Caco-2 (cell line): ENCODE results near the gene CATSPER1. TPM values are rescaled to one million over a fixed set of nuclear protein-coding genes. Genes with fewer than 3 reads are reported as not detected.

ENCODE experiments used
- BruUV-seq: library from RNA; stranded (reverse); fragments of 400-500 nt; replicated peaks from 2 replicates; lab custom pipeline; 2021; lab: Mats Ljungman, UMichigan
- CTCF ChIA-PET: fragments of 300-600 bp; sonication (Branson Sonifier 250); formaldehyde crosslinking; loops from one replicate; lab custom pipeline; 2022; ENCODE audit warnings: antibody characterized with exemption; lab: Charles Lee
- POLR2A ChIA-PET: fragments of 300-600 bp; sonication (Branson Sonifier 250); formaldehyde crosslinking; loops from one replicate; lab custom pipeline; 2022; ENCODE audit warnings: antibody characterized with exemption; lab: Charles Lee
- DNase-seq, 2 experiments: peaks; one replicate each; pipeline versions ENCODE4 v3.0.0 to v3.0.0-alpha.2; 2020 to 2022
- H3K27me3 ChIP-seq: replicated peaks from 2 replicates; pipeline ENCODE4 v1.6.0; 2011; ENCODE audit warnings: low read length; ENCODE audit not compliant: control insufficient read depth, insufficient read depth
- H3K36me3 ChIP-seq: 2 replicates; pipeline ENCODE4 v1.5.1; 2011; ENCODE audit warnings: low read length; ENCODE audit not compliant: control insufficient read depth, insufficient read depth
- H3K4me1 ChIP-seq: fragments of 250-450 bp; sonication (Bioruptor Pico); 2 replicates; pipeline ENCODE4 v1.5.1; 2020; ENCODE audit warnings: mild to moderate bottlenecking
- H3K4me3 ChIP-seq: 2 replicates; pipeline ENCODE4 v1.5.1; 2011; ENCODE audit warnings: low read depth, mild to moderate bottlenecking, control low read depth, low read length
- H3K9me3 ChIP-seq: fragments of 250-450 bp; sonication (Bioruptor Pico); 2 replicates; pipeline ENCODE4 v1.5.1; 2020; ENCODE audit warnings: mild to moderate bottlenecking, moderate library complexity
- H3K27ac Mint-ChIP-seq: one replicate; pipeline ENCODE4 v1.8.0; 2022; ENCODE audit warnings: mixed read lengths; ENCODE audit not compliant: unreplicated experiment
- H3K27me3 Mint-ChIP-seq: one replicate; pipeline ENCODE4 v1.8.0; 2022; ENCODE audit warnings: mixed read lengths; ENCODE audit not compliant: insufficient read depth, unreplicated experiment
- H3K36me3 Mint-ChIP-seq: one replicate; pipeline ENCODE4 v1.8.0; 2022; ENCODE audit warnings: mild to moderate bottlenecking, mixed read lengths; ENCODE audit not compliant: insufficient read depth, unreplicated experiment
- H3K4me1 Mint-ChIP-seq: one replicate; pipeline ENCODE4 v1.8.0; 2022; ENCODE audit warnings: low read depth, mixed read lengths; ENCODE audit not compliant: unreplicated experiment
- H3K4me3 Mint-ChIP-seq: one replicate; pipeline ENCODE4 v1.8.0; 2022; ENCODE audit warnings: mild to moderate bottlenecking, moderate library complexity, mixed read lengths; ENCODE audit not compliant: unreplicated experiment
- H3K9me3 Mint-ChIP-seq: one replicate; pipeline ENCODE4 v1.8.0; 2022; ENCODE audit warnings: mixed read lengths; ENCODE audit not compliant: unreplicated experiment
- CTCF ChIP-seq, 2 experiments: fragments of 200-600 bp in 1 of 2; IDR thresholded peaks; 1 replicate in 1 of 2; 2 replicates in 1 of 2; pipeline versions ENCODE4 v1.5.1 to v1.8.0; 2011 to 2022; ENCODE audit warnings: antibody characterized with exemption in 1 of 2, control low read depth in 1 of 2, inconsistent platforms in 1 of 2, low read depth in 1 of 2, low read length in 1 of 2, mild to moderate bottlenecking in 1 of 2, moderate library complexity in 1 of 2; ENCODE audit not compliant: insufficient read depth in 1 of 2, severe bottlenecking in 1 of 2, unreplicated experiment in 1 of 2
- intact Hi-C: fragments of 100-400 bp; cut with micrococcal nuclease; formaldehyde crosslinking; loops from one replicate; pipeline ENCODE4 v1.10.0; 2022; ENCODE audit not compliant: unreplicated experiment
- total RNA-seq: library from RNA; stranded (reverse); gene quantifications from 2 replicates; pipeline ENCODE4 v1.2.3, GENCODE V29; 2022

Gene CATSPER1
- total RNA-seq, 1 experiment from 2014 or later, result not detected

GRCh38 chr11:65973439-65974110 lies 52.7 kb downstream of the CATSPER1 start:
- POLR2A ChIA-PET, result no interaction called here
- BruUV-seq, result no TSS peak
- Mint-ChIP-seq H3K36me3 (peaks cover 77% of the 10 kb centered on the region), H3K4me1 (no peaks in the 10 kb centered on the region), H3K4me3 (no peak overlapping the region), H3K27me3 (no peaks in the 10 kb centered on the region), H3K27ac (no peak overlapping the region), H3K9me3 (no peaks in the 10 kb centered on the region)
- no peaks in the 10 kb centered on the region for H3K27me3 ChIP-seq
- no peaks in the 10 kb centered on the region for H3K9me3 ChIP-seq
- CTCF ChIA-PET, result interaction anchor here (0.7 to 1.2 kb wide), 2 partner anchors 67 to 85 kb away, joined by 3 to 5 read pairs; partner anchors contain the start of gene FIBP
- no peaks in the 10 kb centered on the region for H3K36me3 ChIP-seq
- H3K4me3 ChIP-seq, result no peak overlapping the region
- H3K4me1 ChIP-seq, result no peaks in the 10 kb centered on the region
- DNase-seq, result no peak
- TF ChIP-seq CTCF (IDR thresholded peaks at IDR 0.05; ENCODE audit: insufficient read depth in 1 of 2, low read depth in 1 of 2, low read length in 1 of 2, severe bottlenecking in 1 of 2, unreplicated experiment in 1 of 2), result no peak
- intact Hi-C loops, result no loop called here

- H3K27me3 Mint-ChIP-seq, result no peaks in the 10 kb centered on the region
- Histone ChIP-seq H3K27me3 (no peaks in the 10 kb centered on the region), H3K36me3 (no peaks in the 10 kb centered on the region), H3K4me3 (no peak overlapping the region), H3K4me1 (no peaks in the 10 kb centered on the region), H3K9me3 (no peaks in the 10 kb centered on the region)
- no peak overlapping the region for H3K4me3 Mint-ChIP-seq
- H3K4me1 Mint-ChIP-seq, result no peaks in the 10 kb centered on the region
- CTCF ChIA-PET, result no interaction called here
- peaks cover 67% of the 10 kb centered on the region for H3K36me3 Mint-ChIP-seq
- TF ChIP-seq CTCF (IDR thresholded peaks at IDR 0.05; ENCODE audit: insufficient read depth in 1 of 2, low read depth in 1 of 2, low read length in 1 of 2, severe bottlenecking in 1 of 2, unreplicated experiment in 1 of 2), result no peak
- H3K27ac Mint-ChIP-seq, result no peak overlapping the region
- H3K9me3 Mint-ChIP-seq, result no peaks in the 10 kb centered on the region
- no TSS peak for BruUV-seq
- POLR2A ChIA-PET, result no interaction called here
- no peak for DNase-seq
- intact Hi-C loops, result no loop called here
Measured at GRCh38 chr11:65972116-65972515, 54.2 kb downstream of the CATSPER1 start.

- peaks cover 1% of the 10 kb centered on the region for H3K36me3 ChIP-seq
- intact Hi-C loops, result no loop called here
- Mint-ChIP-seq H3K27ac (peak overlapping the region; percentile 11), H3K4me3 (no peak overlapping the region), H3K9me3 (no peaks in the 10 kb centered on the region), H3K27me3 (no peaks in the 10 kb centered on the region), H3K36me3 (peaks cover 65% of the 10 kb centered on the region), H3K4me1 (no peaks in the 10 kb centered on the region)
- no peak for TF ChIP-seq CTCF (IDR thresholded peaks at IDR 0.05; ENCODE audit: insufficient read depth in 1 of 2, low read depth in 1 of 2, low read length in 1 of 2, severe bottlenecking in 1 of 2, unreplicated experiment in 1 of 2)
- BruUV-seq, result no TSS peak
- ChIA-PET CTCF (interaction anchor here (1.2 kb wide), 1 partner anchor 78 kb away, joined by 4 read pairs; the partner anchor contains the start of gene CCDC85B), POLR2A (no interaction called here)
- no peaks in the 10 kb centered on the region for H3K27me3 ChIP-seq
- H3K4me3 ChIP-seq, result no peak overlapping the region
- no peaks in the 10 kb centered on the region for H3K4me1 ChIP-seq
- H3K9me3 ChIP-seq, result no peaks in the 10 kb centered on the region
- no peak for DNase-seq
Measured at GRCh38 chr11:65968600-65969482, 57.4 kb downstream of the CATSPER1 start.
